Measurements from ENCODE around the gene NTM. TPM values are rescaled to one million over a fixed set of nuclear protein-coding genes. Genes with fewer than 3 reads are reported as not detected.

NTM gene
- total RNA-seq, 1 experiment from 2014 or later = not detected

- Histone ChIP-seq H3K9ac (ENCODE audit: low read length) (no peak overlapping the region), H3K27me3 (ENCODE audit: insufficient read depth, low read length) (no peaks in the 10 kb centered on the region), H3K4me1 (ENCODE audit: control insufficient read depth in 1 of 2, insufficient read depth in 2 of 2, low read length in 2 of 2) (no peaks in the 10 kb centered on the region), H3K79me2 (ENCODE audit: insufficient read depth, low read length) (no peaks in the 10 kb centered on the region), H2AFZ (ENCODE audit: low read depth, low read length, poor library complexity, severe bottlenecking) (no peak overlapping the region), H3K9me3 (ENCODE audit: control insufficient read depth in 1 of 2, insufficient read depth in 1 of 2, low read depth in 1 of 2, low read length in 2 of 2) (peaks cover 0 to 3% of the 10 kb centered on the region in 2 experiments; a peak in 2 of 4 replicates), H3K27ac (ENCODE audit: low read depth, low read length) (no peak overlapping the region), H3K4me2 (ENCODE audit: low read length) (no peak overlapping the region), H3K9me2 (ENCODE audit: insufficient read depth) (no peaks in the 10 kb centered on the region), H4K20me1 (ENCODE audit: insufficient read depth) (no peaks in the 10 kb centered on the region), H3K4me3 (replicated peaks in 1 of 2; ENCODE audit: low read depth in 1 of 2, low read length in 2 of 2) (no peak overlapping the region), H3K36me3 (ENCODE audit: control insufficient read depth in 1 of 2, insufficient read depth in 2 of 2, low read length in 2 of 2) (no peaks in the 10 kb centered on the region)
- ATAC-seq = no peak
- ChIA-PET RAD21 (ENCODE audit: low non-redundant PET in 1 of 2, low total read pairs in 2 of 2, uncharacterized antibody in 2 of 2, unreplicated experiment in 2 of 2) (no interaction called here), CTCF (no interaction called here), POLR2A (no interaction called here)
- no TSS peak for BruUV-seq (replicated peaks)
- DNase-seq (ENCODE audit: low read depth, low spot score) = no peak
- intact Hi-C loops (cut with micrococcal nuclease) = no loop called here
- TF ChIP-seq CEBPB (IDR thresholded peaks at IDR 0.05; ENCODE audit: low read depth) = no peak
- TF ChIP-seq ELF1 (IDR thresholded peaks at IDR 0.05; ENCODE audit: borderline replicate concordance, low read depth) = no peak
- no peak for TF ChIP-seq EZH2phosphoT487 (IDR thresholded peaks at IDR 0.05; ENCODE audit: borderline replicate concordance)
- TF ChIP-seq, protein P1, sequence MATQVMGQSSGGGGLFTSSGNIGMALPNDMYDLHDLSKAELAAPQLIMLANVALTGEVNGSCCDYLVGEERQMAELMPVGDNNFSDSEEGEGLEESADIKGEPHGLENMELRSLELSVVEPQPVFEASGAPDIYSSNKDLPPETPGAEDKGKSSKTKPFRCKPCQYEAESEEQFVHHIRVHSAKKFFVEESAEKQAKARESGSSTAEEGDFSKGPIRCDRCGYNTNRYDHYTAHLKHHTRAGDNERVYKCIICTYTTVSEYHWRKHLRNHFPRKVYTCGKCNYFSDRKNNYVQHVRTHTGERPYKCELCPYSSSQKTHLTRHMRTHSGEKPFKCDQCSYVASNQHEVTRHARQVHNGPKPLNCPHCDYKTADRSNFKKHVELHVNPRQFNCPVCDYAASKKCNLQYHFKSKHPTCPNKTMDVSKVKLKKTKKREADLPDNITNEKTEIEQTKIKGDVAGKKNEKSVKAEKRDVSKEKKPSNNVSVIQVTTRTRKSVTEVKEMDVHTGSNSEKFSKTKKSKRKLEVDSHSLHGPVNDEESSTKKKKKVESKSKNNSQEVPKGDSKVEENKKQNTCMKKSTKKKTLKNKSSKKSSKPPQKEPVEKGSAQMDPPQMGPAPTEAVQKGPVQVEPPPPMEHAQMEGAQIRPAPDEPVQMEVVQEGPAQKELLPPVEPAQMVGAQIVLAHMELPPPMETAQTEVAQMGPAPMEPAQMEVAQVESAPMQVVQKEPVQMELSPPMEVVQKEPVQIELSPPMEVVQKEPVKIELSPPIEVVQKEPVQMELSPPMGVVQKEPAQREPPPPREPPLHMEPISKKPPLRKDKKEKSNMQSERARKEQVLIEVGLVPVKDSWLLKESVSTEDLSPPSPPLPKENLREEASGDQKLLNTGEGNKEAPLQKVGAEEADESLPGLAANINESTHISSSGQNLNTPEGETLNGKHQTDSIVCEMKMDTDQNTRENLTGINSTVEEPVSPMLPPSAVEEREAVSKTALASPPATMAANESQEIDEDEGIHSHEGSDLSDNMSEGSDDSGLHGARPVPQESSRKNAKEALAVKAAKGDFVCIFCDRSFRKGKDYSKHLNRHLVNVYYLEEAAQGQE (IDR thresholded peaks at IDR 0.05; ENCODE audit: low read depth) = no peak
- TF ChIP-seq FOSL1 (IDR thresholded peaks at IDR 0.05; ENCODE audit: low read depth) = no peak
- TF ChIP-seq ZNF274 (IDR thresholded peaks at IDR 0.05; ENCODE audit: low read depth, low read length) = no peak
- no peak for TF ChIP-seq SIN3A (IDR thresholded peaks at IDR 0.05; ENCODE audit: low read depth)
Observed at GRCh38 chr11:131906963-131907362, 536.5 kb downstream of the NTM start.

- Histone ChIP-seq H3K9me2 (ENCODE audit: insufficient read depth) (no peaks in the 10 kb centered on the region), H3K36me3 (ENCODE audit: control insufficient read depth in 1 of 2, insufficient read depth in 2 of 2, low read length in 2 of 2) (no peaks in the 10 kb centered on the region), H2AFZ (ENCODE audit: low read depth, low read length, poor library complexity, severe bottlenecking) (no peak overlapping the region), H3K9me3 (ENCODE audit: control insufficient read depth in 1 of 2, insufficient read depth in 1 of 2, low read depth in 1 of 2, low read length in 2 of 2) (peaks cover 0 to 3% of the 10 kb centered on the region in 2 experiments; a peak in 2 of 4 replicates), H3K4me3 (replicated peaks in 1 of 2; ENCODE audit: low read depth in 1 of 2, low read length in 2 of 2) (no peak overlapping the region), H3K9ac (ENCODE audit: low read length) (no peak overlapping the region), H3K4me1 (ENCODE audit: control insufficient read depth in 1 of 2, insufficient read depth in 2 of 2, low read length in 2 of 2) (no peaks in the 10 kb centered on the region), H3K79me2 (ENCODE audit: insufficient read depth, low read length) (no peaks in the 10 kb centered on the region), H3K27ac (ENCODE audit: low read depth, low read length) (no peak overlapping the region), H3K27me3 (ENCODE audit: insufficient read depth, low read length) (no peaks in the 10 kb centered on the region), H4K20me1 (ENCODE audit: insufficient read depth) (no peaks in the 10 kb centered on the region), H3K4me2 (ENCODE audit: low read length) (no peak overlapping the region)
- ATAC-seq = no peak
- ChIA-PET RAD21 (ENCODE audit: low non-redundant PET in 1 of 2, low total read pairs in 2 of 2, uncharacterized antibody in 2 of 2, unreplicated experiment in 2 of 2) (no interaction called here), CTCF (no interaction called here), POLR2A (no interaction called here)
- no peak for DNase-seq (ENCODE audit: low read depth, low spot score)
- intact Hi-C loops (cut with micrococcal nuclease) = no loop called here
- BruUV-seq (replicated peaks) = no TSS peak
- TF ChIP-seq CEBPB (IDR thresholded peaks at IDR 0.05; ENCODE audit: low read depth) (no peak), CBX3 (IDR thresholded peaks at IDR 0.05; ENCODE audit: low read depth) (no peak), JUND (IDR thresholded peaks at IDR 0.05) (no peak), CTCF (IDR thresholded peaks at IDR 0.05 in 2 of 3, conservative IDR thresholded peaks at IDR 0.05 in 1 of 3; ENCODE audit: borderline replicate concordance in 1 of 3, insufficient read depth in 1 of 3, low read depth in 2 of 3, low read length in 2 of 3) (no peak), SRF (IDR thresholded peaks at IDR 0.05; ENCODE audit: low read depth) (no peak)
- TF ChIP-seq, protein P2, sequence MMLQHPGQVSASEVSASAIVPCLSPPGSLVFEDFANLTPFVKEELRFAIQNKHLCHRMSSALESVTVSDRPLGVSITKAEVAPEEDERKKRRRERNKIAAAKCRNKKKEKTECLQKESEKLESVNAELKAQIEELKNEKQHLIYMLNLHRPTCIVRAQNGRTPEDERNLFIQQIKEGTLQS (IDR thresholded peaks at IDR 0.05) = no peak
- TF ChIP-seq, protein P1 (IDR thresholded peaks at IDR 0.05; ENCODE audit: low read depth) = no peak
Observed at GRCh38 chr11:131907371-131907770, 537.0 kb downstream of the NTM start.

All from HCT116 (cell line).